DMS53 (cell line): ENCODE data around the gene BID.

Source experiments
- DNase-seq: peaks from one replicate; lab custom pipeline; 2025; lab: John Stamatoyannopoulos, UW

BID gene

DNA sequence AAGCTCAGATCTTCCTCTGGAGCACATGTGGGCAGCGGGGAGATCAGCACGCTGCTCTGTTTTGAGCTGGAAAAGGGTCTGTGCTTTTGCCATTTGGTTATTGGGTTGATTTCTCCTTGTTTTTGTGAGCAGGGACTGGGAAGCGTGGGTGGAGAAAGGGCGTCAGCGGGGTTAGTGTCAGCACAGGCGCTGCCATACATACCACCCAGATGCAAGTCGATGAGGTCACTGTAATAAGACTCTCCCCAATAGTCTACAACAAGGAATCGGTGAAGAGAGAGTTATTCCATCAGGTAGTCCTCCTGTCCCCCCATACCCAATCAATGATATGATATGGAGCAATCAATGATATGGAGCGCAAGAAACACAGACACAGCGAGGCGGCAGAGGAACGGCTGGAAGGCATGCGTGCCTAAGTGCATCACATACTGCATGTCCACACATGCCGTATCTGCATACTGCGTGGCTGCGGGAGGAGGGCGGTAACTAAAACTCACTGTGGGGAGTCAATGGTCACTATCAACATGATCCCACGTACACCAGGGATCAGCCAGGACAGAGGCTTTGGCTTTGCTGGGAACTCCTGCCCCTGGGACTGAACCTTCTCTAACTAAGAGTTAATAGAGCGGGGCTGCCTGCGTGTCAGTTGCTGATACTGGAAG lies 29.5 kb upstream of the BID start:
- DNase-seq = no peak

DNA sequence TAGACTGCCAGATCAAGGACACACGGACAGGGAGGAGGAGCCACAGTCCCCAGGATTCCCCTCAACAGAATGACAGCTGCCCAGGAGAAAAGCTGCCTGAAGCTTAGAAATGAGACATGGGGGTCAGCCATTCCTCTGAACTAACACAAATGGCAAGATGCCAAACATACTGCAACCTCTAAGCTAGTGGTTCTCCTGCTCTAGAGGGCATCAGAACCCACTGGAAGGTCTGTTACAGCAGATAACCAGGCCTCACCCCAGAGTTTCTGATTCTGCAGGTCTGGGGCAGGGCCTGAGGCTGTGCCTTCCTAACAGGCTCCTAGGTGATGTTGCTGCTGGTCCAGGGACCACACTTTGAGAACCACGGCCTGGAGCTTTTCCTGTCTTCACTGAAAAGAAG lies 28.6 kb upstream of the BID start:
- no peak for DNase-seq

DNA sequence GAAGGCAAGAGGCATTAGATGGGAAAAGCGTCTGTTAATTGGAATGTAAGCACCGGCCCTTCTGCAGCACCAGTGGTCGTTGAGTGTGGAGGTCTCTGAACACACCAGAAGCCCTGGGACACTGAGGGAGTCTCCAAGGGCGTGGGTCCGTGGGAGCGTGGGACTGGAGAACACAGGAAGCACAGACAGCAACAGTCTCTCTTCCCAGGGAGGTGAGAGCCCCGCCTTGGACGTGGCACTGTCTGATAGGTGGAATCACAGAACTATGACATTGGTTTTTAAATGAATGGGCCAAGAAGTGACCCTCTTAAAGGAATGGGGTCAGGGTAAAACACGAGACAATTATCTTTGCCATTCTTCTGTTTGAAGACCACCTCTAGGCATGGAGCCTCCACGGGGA lies 28.1 kb upstream of the BID start:
- DNase-seq = no peak

DNA sequence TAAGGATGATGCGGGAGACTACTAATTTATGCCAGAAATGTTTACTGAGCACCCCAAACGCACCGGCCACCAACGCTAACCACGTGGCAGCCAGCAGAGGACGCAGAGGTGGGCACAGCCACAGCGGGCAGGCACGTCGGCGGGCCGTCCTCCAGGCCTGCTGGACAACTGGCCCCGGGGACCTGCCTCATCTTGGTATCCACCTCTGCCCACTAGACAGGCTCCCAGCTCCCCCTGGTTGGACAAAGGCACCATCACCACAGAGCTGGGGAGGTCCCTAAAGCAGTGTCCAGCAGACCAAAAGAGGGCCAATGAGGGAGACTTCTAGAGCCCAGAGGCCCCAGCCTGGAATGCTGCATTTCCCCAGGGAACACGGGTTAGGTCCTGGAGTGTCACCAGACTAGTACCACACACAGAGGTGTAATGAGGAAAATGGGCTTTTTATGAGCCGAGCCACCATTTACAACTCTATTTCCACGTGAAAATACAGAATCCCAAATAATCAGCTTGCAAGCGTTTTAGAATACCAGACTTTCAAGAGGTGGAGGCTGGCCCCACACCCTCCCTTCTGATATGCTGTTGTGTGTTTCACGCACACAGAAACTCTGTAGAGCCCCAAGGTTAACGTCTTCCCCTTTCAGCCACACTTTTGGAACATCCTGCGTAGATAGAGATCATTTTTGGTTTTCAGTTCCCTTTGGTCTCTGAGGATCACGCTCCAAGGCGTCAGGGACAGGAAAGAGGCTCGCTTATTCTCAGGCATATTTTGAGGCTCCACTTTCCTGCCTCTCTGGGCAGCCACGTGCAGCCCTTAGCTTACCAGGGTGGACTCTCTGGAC lies 23.7 kb upstream of the BID start:
- no peak for DNase-seq

DNA sequence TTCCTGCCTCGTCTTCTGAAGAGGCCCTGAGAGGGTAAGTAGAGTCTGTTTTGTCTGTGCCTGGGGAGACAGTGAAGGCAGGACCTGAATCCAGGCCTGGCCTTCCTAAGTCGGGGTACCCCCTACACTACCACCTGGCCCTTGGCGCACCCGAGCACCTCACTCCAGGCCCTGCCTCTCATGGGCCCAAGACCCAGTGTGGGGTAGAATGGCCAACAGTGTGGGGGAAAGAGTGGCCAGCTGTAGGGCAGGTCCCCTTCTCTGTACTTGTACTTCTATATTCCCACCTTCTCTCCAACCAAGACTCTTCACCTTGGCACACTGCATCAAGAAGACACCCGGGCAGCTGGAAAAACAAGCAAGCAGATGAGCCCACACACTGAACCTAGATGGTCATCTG lies 22.4 kb upstream of the BID start:
- DNase-seq = no peak

DNA sequence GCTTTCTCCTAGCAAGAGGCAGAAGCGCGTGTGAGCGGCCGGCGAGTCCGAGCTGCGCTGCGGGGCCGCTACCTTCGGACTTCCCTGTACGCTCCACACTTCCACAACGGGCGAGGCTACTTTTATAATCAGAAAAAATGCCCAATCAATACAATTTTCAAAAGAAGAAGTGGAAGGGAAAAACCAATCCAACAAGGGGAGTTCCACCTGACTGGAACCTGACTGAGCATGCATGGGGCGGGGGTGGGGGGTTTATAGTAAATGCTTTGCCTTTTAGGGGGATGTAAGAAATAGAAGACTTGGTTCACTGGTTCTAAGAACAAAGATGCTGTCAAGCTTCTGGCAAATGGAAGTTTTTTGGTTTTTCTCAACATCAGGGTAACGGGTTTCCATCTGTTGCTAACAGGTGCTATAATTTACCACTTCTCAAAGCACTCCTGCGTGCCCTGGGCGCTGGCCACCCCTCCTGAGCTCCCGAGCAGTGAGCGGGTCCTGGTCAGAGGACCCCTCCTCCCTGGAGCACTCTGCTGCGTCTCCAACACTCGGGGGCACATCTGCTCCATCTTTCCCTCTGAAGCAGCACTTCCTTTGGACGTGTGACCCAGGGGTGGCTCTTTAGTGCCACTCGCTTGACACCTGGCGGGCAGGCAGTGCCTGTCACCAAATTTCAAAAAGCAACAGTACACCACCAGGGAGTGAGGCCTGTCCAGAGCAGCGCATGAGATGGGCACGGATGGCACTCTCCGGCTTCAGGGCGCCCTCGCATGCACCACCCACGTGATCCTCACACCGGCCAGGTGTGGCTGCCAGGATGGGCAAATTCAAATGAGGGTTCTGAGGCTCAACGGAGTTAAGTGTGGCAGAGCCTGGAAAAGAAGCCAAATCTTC lies 21.6 kb upstream of the BID start:
- DNase-seq = no peak

DNA sequence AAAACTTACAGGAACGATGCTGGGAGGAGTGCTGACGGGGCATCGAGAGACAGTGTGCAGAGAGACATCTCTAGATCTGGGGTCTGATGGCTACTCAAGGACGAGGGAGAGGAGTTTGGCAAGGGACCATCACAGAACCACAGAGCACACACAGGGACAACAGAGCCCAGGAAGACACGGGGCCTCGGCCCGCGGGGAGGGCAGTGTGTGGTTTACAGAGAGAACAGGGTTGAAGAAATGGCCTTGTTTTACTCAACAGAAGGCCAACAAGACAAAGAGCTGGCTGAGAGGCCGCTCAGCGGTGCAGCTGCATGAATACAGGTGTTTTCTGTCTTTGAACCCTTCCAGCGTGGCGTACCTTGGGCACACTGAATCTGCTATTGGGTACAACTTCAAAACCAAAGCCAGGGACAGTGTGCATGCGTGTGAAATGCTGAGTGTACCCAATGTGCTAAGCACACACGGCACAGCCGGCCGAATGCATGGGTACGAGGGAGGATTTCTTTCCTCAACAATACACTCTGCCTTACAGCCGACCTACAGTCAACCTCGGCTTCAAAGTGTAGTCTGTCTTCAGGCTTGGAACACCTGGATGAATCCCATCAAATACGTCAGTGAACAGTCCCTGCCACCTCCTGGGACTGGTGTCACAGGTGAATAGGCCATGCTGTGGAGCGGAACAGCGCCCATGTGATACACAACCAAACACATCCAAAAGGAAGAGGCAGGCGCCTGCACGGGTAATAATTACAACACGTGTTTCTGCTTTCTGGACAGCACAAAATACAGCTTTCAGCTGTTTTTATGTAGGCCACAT lies 20.7 kb upstream of the BID start:
- DNase-seq = no peak

DNA sequence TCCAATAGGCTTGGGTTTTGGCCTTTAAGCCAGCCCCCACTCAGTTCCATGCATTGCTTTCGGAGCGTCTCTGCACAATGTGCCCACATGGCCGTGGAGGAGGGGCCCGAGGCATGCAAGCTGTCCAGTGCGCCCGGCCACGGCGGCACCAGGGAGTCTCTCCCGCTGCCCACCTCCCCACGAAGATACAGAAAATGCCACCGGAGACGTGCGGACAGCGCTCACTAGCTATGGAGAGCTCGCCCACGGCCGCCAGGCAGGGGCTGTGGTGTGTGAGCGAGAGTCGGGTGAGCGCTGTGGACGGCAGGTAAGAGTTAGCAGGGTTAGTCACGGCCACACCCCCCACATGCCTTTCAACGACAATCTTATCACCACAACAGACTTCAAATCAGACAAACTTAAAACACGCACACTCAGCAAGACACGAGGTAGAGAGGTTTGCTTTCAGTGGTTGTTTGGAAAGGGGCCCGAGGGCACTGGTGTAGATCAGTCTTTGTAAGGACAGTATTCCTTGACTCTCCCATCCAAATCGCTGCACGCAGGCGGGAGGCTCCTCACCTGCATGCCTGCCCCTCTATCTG lies 18.7 kb upstream of the BID start:
- DNase-seq = no peak

DNA sequence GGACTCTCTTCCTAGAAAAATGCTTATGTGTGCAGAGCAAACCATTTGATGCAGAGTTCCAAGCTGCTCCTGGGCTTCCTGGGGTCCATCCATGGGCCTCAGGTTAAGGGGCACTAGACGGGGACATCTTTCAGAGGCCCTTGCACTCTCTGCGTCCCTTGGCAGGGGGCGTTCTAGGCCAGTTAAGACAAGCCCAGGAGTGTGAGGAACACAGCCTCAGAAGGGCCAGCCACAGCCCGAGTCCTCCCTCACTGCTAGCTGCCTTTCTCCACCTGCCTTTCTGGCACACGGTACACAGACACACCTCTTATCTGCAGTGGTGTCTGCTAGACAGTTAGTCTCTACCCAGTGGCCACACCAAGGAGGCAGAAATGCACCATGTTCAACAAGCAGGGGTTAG lies 18.0 kb upstream of the BID start:
- DNase-seq = no peak

DNA sequence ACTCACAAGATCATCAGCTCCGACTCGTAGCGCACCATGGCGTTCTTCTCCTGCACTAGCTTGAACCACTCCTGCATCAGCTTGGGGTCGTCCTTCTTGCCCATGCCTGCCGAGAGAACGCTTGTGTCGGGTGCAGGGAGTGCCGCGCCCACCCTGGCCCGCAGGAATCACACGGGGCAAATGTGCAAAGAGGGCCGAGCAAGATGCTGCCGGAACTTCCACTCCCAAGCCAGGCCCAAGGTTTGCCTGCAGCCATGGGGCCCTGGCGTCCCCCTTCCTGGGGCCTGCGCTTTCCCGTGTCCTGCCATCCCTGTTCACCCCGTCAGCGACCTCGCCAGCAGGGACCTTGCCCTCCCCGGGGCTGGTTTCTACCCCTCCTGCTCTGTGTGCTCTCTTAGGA lies 16.9 kb upstream of the BID start:
- no peak for DNase-seq

DNA sequence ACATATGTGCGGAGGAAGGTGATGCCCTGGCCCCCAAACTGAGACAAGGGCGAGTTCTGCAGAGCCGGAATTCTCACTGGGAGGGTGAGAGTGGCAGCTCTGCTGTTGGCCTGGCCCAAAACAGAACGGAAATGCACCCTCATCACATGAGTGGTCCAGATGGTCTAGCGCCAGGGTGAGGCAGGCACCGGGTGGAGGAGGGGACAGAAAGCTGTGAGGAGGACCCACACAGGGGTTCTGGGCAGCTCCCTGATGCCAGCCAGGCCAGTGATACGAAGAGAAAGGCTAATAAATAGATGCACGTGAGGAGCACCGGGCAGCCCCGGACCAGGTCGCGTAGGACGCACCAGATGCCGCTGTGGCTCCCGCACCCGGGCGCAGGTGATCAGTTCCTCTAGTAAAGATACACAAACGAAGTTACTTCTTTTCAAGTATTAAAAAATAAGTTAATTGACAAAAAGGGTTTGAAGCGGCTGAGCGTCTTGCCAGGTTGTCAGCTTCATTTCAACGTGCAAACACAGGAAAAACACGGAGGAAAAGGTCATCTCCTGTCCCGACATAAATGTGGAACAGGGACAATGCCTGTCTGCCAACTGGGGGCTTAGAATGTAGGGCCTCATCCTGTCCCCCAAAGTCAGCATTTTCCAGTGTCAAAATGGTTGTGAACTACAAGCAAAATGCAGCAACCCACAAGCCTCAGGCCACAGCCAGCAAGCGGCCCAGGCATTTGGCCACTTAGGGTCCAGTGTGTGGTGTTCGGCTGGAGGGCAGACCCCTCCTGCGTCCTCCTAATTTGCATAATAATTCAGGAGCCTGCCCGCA lies 15.3 kb upstream of the BID start:
- no peak for DNase-seq

DNA sequence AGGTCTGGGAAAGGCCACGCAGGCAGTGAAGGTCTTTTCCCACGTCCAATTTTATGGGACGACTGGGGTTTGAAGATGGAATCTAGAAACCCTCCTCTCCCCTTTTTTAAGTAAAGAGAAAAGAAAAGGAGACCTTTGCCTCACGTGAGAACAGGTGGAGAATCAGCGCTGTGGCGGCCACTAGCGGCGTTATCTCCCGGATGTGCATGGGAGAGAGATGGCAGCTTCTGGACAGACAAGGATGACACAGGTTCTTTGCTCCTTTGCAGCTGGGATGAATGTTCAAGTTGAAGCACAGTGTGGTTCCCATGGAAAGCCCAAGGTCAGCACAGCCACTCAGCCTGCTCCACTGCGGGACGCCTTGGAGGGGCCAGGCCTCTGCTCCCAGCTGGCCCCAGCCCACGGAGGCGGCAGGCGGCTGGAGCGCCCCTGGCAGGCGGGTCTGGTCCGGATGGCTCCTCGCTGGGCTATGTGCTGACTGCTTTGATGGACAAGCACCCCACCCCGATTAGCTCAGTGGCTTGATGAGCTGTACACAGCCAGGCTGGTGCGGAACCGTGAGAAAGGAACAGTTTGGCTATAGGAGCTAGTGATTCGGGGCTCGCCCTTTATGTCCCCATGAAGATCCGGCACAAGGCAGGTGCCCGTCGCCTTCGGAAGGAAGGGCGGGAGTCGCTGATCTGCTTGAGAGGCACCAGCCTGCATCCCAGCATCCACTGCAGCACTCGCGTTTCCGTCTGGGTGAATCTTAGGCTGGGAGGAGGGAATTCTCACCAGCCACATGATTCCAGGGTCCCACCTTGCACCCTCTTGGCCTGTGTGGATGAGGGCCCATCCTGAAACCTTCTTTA lies 14.5 kb upstream of the BID start:
- DNase-seq = peak; percentile 15

DNA sequence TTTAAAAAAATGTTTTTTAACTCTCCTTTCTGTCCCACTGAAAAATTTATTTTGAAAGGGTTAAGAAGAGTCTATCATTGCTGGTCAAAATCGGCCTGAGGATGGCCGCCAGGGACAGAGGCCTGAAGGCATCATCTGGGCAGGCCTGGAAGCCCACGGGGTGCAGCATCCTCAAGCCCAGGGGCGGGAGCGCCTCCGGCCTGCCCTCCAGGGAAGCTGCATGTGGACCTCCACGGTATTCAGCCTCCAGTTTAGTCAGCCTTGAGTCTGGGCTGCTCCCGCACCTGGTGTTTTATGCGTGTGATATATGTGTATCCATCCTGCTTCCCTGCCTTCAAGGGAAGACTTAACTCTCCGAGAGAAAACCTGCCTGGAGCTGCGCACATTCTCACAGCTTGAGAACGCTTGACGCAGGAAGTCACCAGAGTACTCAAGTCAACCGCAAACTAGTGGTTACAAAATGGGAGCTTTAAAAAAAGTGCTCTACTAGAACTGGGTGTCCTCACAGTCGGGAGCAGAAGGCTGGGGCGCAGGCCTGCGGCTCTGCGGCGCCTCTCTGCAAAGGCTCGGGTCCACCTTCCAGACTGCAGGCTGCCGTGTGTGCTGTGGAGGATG lies 13.6 kb upstream of the BID start:
- no peak for DNase-seq

DNA sequence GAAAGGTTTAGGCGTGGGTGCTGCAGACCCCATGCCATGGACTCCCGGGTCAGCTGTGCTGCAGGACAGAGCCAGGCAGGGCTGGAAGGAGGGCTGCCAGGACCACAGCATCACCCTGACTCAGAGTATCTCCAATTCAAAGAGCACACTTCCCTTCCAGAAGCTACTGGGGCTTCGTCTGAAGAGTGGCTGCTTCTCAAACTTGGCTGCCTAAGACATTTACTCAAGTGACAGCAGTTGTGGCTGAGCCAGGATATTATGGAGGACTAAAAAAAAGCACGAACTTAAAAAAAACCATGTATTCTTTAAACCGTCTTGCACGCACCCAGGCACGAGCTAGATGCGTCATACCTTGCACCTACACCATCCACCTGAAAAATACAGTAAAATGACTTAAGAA lies 13.0 kb upstream of the BID start:
- no peak for DNase-seq

DNA sequence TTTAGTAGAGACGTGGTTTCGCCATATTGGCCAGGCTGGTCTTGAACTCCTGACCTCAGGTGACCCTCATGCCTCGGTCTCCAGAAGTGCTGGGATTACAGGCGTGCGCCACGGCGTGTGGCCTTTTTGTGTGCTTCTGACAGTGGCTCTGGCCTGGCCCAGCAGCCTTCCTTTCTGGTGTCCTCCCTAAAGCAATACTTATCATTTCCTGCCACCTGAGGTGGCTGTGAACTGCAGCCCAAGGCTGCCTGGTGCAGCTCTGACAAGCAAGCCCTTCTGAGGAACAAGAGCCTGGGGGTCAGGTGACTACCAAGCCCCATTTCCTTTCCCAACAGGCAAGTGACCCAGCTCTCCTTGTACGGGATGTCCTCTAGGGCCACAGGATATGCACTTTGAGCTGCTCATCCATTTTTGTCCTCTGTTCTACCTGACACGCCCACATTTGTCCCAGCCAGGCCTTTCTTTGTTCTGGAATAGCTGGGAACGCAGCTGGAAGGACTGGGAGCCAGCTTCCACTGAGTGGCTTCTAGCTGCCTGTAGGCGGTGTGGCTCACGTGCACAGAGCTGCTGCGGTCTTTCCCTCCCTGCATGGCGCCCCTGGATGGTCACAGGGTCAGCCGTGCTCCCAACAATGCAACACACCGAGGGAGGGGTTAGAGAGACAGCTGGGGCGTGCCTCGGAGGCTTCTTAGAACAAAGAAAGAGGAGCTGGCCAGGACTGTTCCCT lies 12.3 kb upstream of the BID start:
- DNase-seq = peak; percentile 32

DNA sequence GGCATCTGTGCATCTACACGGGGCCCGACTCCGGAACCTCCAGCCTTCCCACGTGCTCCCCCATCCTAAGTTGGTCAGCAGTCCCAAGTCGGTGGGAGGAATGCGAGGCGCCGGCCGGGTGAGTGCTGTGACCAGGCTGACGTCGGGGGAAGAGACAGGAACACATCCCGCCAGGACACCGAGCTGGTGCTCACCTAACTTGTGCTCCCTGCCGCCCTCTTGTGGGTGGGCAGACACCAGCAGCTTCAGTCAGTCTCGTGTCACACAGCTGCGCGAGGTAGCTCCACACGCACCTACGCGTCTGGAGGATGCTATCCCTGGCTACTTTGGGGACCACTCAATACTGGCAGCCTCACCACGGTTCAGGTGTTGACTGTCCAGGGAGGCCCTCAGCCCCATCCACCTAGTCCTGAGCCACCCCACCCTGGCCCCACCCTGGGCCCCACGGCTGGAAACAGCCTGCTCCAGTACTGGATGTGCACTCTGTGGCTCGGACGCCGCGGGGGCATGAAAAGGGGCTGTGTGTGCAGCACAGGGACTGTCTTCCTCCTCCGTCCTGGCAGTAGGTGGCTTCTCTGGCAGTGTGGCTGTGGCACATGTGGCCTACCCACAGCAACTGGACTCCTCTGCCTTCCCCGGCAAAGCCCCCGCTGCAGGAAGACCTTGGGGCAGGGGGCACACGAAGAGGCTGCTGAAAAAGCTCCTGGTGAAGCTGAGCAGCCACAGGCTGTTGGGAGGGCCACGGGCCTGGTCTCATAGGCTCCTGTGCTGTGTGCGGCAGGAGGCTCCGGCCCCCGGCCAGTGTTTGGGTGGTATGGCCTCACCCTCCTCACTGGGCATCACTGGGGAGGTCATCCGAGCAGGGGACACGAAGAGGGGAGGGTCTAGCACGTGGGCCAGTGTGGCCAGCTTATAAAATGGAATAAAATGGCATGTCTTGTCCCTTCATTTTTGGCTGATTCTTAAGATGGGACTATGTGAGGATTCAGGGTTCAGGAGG lies 11.2 kb upstream of the BID start:
- DNase-seq = peak; percentile 88

DNA sequence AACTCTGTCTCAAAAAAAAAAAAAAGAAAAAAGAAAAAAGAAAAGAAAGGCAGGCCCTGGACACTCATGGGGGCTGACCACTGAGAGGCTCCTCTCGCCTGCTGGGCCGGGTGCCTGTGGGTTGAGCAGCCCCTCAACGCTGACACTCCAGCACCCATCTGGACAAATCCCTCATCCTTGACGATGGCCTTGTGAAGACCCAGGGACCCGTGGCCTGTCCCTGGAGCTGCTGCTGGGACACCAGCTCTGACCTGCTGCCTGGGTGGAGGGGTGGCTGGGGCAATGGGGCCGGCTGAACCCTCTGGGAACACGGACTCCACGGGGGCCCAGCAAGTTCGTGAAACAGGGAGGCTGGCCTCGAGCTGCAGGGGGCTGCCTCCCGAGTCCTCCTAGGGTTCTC lies 10.5 kb upstream of the BID start:
- DNase-seq = no peak
